Sigmoid colon (tissue), 7 donors: ENCODE data around the gene FAM114A1. TPM values are rescaled to one million over a fixed set of nuclear protein-coding genes. Genes with fewer than 3 reads are reported as not detected.

ENCODE experiments used
- DNase-seq: peaks from one replicate; pipeline ENCODE4 v3.0.0-alpha.2; 2019
- H3K27ac ChIP-seq, 4 donors: fragments of 200-600 bp; sonication (generic); one replicate each; pipeline ENCODE4 v1.5.1; 2016 to 2019; ENCODE audit warnings: mild to moderate bottlenecking in 1 of 4
- H3K27me3 ChIP-seq, 3 donors: fragments of 200-600 bp; sonication (generic); one replicate each; pipeline ENCODE4 v1.5.1; 2019; ENCODE audit warnings: mild to moderate bottlenecking in 1 of 3
- H3K36me3 ChIP-seq, 4 donors: fragments of 200-600 bp; sonication (generic); one replicate each; pipeline ENCODE4 v1.5.1; 2016 to 2019
- H3K4me1 ChIP-seq, 4 donors: fragments of 200-600 bp; sonication (generic); one replicate each; pipeline ENCODE4 v1.5.1; 2017 to 2019
- H3K4me3 ChIP-seq, 4 donors: fragments of 200-600 bp; sonication (generic); one replicate each; pipeline ENCODE4 v1.5.1; 2017 to 2019; ENCODE audit warnings: mild to moderate bottlenecking in 2 of 4, moderate library complexity in 1 of 4
- H3K9me3 ChIP-seq, 4 donors: fragments of 200-600 bp in 3 of 4; sonication (generic) in 3 of 4; one replicate each; pipeline versions ENCODE4 v1.5.1 to v1.6.1; 2013 to 2019
- CTCF ChIP-seq, 4 experiments: fragments of 450-650 bp in 3 of 4; fragments of 200-600 bp in 1 of 4; IDR thresholded peaks; one replicate each; pipeline ENCODE4 v1.5.1; 2016 to 2019; ENCODE audit warnings: antibody characterized with exemption in 4 of 4, mild to moderate bottlenecking in 3 of 4, moderate library complexity in 2 of 4
- EP300 ChIP-seq, 4 donors: sonication (generic); formaldehyde crosslinking; IDR thresholded peaks; one replicate each; pipeline ENCODE4 v1.6.1; 2017; ENCODE audit warnings: antibody characterized with exemption in 4 of 4
- POLR2A ChIP-seq, 2 donors: fragments of 450-650 bp; IDR thresholded peaks; one replicate each; pipeline ENCODE4 v1.6.1; 2016; ENCODE audit warnings: antibody characterized with exemption in 2 of 2, mild to moderate bottlenecking in 2 of 2, moderate library complexity in 2 of 2
- POLR2AphosphoS5 ChIP-seq, 4 donors: sonication (generic); formaldehyde crosslinking; IDR thresholded peaks; one replicate each; pipeline ENCODE4 v1.6.1; 2017; ENCODE audit warnings: antibody characterized with exemption in 4 of 4
- WGBS, 2 donors: extraction: QIAGEN DNeasy Blood & Tissue Kit; methylation state at CpG; one replicate each; pipeline ENCODE4 v1.1.7; 2013; 5-methylcytosine and 5-hydroxymethylcytosine counted together
- intact Hi-C: fragments of 100-400 bp; cut with DNase I; formaldehyde crosslinking; loops from one replicate; pipeline ENCODE4 v1.15.1; 2023
- polyA plus RNA-seq, 3 donors: library from polyadenylated mRNA; stranded (reverse); fragments of 200-250 nt; gene quantifications; one replicate each; pipeline ENCODE4 v1.2.3, GENCODE V29; 2013
- total RNA-seq, 4 donors: library from RNA; depleted of rRNA; stranded (reverse); fragments of >200 nt; gene quantifications; one replicate each; pipeline ENCODE4 v1.1.0, GENCODE V29; 2016
- donor health status: healthy with polysubstance abuse.
- donor health status: Bipolar disorder and iron deficiency.
- donor health status: healthy.

Gene FAM114A1
- total and polyA plus RNA-seq, 7 donors: 24.7 to 189 (median 120) TPM

GRCh38 chr4:38943343-38943742 lies 75.7 kb downstream of the FAM114A1 start:
- Histone ChIP-seq H3K4me3 (no peak overlapping the region), H3K36me3 (peaks cover 0 to 23% (median 12%) of the 10 kb centered on the region in 4 donors), H3K9me3 (no peaks in the 10 kb centered on the region), H3K27me3 (no peaks in the 10 kb centered on the region), H3K27ac (peak overlapping the region; percentile 80 to 89 (median 87)), H3K4me1 (peaks cover 0 to 89% (median 66%) of the 10 kb centered on the region in 4 donors)
- intact Hi-C loops: loop anchor here (10.0 kb wide), 1 partner anchor 1059 kb away; no protein-coding TSS in a partner anchor
- no peak for TF ChIP-seq POLR2A (IDR thresholded peaks at IDR 0.05)
- TF ChIP-seq POLR2AphosphoS5 (IDR thresholded peaks at IDR 0.05): peak; percentile 87 to 93 (median 92)
- TF ChIP-seq CTCF (IDR thresholded peaks at IDR 0.05): no peak
- TF ChIP-seq EP300 (IDR thresholded peaks at IDR 0.05): peak; percentile 45 to 90 (median 87)
- WGBS, 2 donors: 73 to 84% methylated on average over 4 of the region's 4 CpGs
- peak; percentile 98 for DNase-seq

- H3K4me1 ChIP-seq: peaks cover 0 to 94% (median 75%) of the 10 kb centered on the region in 4 donors
- 90 to 96% methylated on average over 9 of the region's 9 CpGs for WGBS, 2 donors
Measured at GRCh38 chr4:38944440-38944839, 76.8 kb downstream of the FAM114A1 start.

GRCh38 chr4:38946919-38947318 lies 79.3 kb downstream of the FAM114A1 start:
- Histone ChIP-seq H3K27me3 (no peaks in the 10 kb centered on the region), H3K36me3 (peaks cover 0 to 6% (median 3%) of the 10 kb centered on the region in 4 donors), H3K9me3 (no peaks in the 10 kb centered on the region), H3K27ac (peak overlapping the region; percentile 80 to 89 (median 87)), H3K4me3 (no peak overlapping the region), H3K4me1 (peaks cover 0 to 91% (median 72%) of the 10 kb centered on the region in 4 donors)
- TF ChIP-seq POLR2A (IDR thresholded peaks at IDR 0.05) (no peak), EP300 (IDR thresholded peaks at IDR 0.05) (no peak), POLR2AphosphoS5 (IDR thresholded peaks at IDR 0.05) (no peak), CTCF (IDR thresholded peaks at IDR 0.05) (no peak)
- no peak for DNase-seq
- intact Hi-C loops: loop anchor here (5.0 to 10.0 kb wide), 2 partner anchors 80 to 1062 kb away; partner anchors contain the start of gene FAM114A1
- WGBS, 2 donors: 80 to 88% methylated on average over 3 of the region's 3 CpGs

More at GRCh38 chr4:38944440-38944839, 76.8 kb downstream of the FAM114A1 start:
- Histone ChIP-seq H3K9me3 (no peaks in the 10 kb centered on the region), H3K36me3 (peaks cover 0 to 14% (median 7%) of the 10 kb centered on the region in 4 donors), H3K27ac (peak overlapping the region; percentile 80 to 89 (median 87)), H3K4me3 (no peak overlapping the region), H3K27me3 (no peaks in the 10 kb centered on the region)
- TF ChIP-seq POLR2AphosphoS5 (IDR thresholded peaks at IDR 0.05): no peak
- TF ChIP-seq EP300 (IDR thresholded peaks at IDR 0.05): no peak
- TF ChIP-seq POLR2A (IDR thresholded peaks at IDR 0.05): no peak
- TF ChIP-seq CTCF (IDR thresholded peaks at IDR 0.05): no peak
- DNase-seq: no peak
- intact Hi-C loops: loop anchor here (10.0 kb wide), 1 partner anchor 1060 kb away; no protein-coding TSS in a partner anchor

GRCh38 chr4:38948551-38948950 lies 80.9 kb downstream of the FAM114A1 start:
- H3K27ac ChIP-seq: peak overlapping the region; percentile 80 to 89 (median 87)
- intact Hi-C loops: loop anchor here (2.0 to 10.0 kb wide), 3 partner anchors 81 to 1064 kb away; partner anchors contain the start of gene FAM114A1
- H3K27me3 ChIP-seq: no peaks in the 10 kb centered on the region
- H3K36me3 ChIP-seq: peaks cover 0 to 6% (median 0%) of the 10 kb centered on the region in 4 donors
- TF ChIP-seq POLR2A (IDR thresholded peaks at IDR 0.05): no peak
- TF ChIP-seq POLR2AphosphoS5 (IDR thresholded peaks at IDR 0.05): peak; percentile 92 to 96 (median 94)
- TF ChIP-seq EP300 (IDR thresholded peaks at IDR 0.05): peak; percentile 55 to 93 (median 88)
- TF ChIP-seq CTCF (IDR thresholded peaks at IDR 0.05): no peak
- 76 to 90% methylated on average over 2 of the region's 2 CpGs for WGBS, 2 donors
- H3K9me3 ChIP-seq: no peaks in the 10 kb centered on the region
- DNase-seq: peak; percentile 94
- peaks cover 0 to 79% (median 58%) of the 10 kb centered on the region in 4 donors for H3K4me1 ChIP-seq
- H3K4me3 ChIP-seq: no peak overlapping the region
